Measurements from ENCODE around the gene GDAP2. TPM values are rescaled to one million over a fixed set of nuclear protein-coding genes. Genes with fewer than 3 reads are reported as not detected.

The GDAP2 gene
- total RNA-seq, 4 donors from 2014 or later: 19.6 to 34.4 (median 25.1) TPM

GRCh38 chr1:117843791-117844190, 85.6 kb downstream of the GDAP2 start:
- no peak for DNase-seq (ENCODE audit: low spot score in 2 of 2)
- WGBS: 82% methylated on average over 1 of the region's 1 CpG
- Histone ChIP-seq H3K27me3 (no peaks in the 10 kb centered on the region), H3K36me3 (no peaks in the 10 kb centered on the region), H3K4me3 (no peak overlapping the region), H3K27ac (no peak overlapping the region), H3K9me3 (no peaks in the 10 kb centered on the region), H3K4me1 (no peaks in the 10 kb centered on the region)
- TF ChIP-seq CTCF (IDR thresholded peaks at IDR 0.05): no peak
- no peak for TF ChIP-seq POLR2AphosphoS5 (IDR thresholded peaks at IDR 0.05)
- no peak for TF ChIP-seq POLR2A (IDR thresholded peaks at IDR 0.05)
- TF ChIP-seq EP300 (IDR thresholded peaks at IDR 0.05): no peak

GRCh38 chr1:117842408-117843170, 86.8 kb downstream of the GDAP2 start:
- H3K36me3 ChIP-seq: peaks cover 3% of the 10 kb centered on the region
- H3K9me3 ChIP-seq: no peaks in the 10 kb centered on the region
- TF ChIP-seq CTCF (IDR thresholded peaks at IDR 0.05) (no peak), POLR2AphosphoS5 (IDR thresholded peaks at IDR 0.05) (no peak), POLR2A (IDR thresholded peaks at IDR 0.05) (no peak), EP300 (IDR thresholded peaks at IDR 0.05) (no peak)
- no peak overlapping the region for H3K27ac ChIP-seq
- H3K4me3 ChIP-seq: no peak overlapping the region
- no peak for DNase-seq (ENCODE audit: low spot score in 2 of 2)
- H3K27me3 ChIP-seq: no peaks in the 10 kb centered on the region
- no peaks in the 10 kb centered on the region for H3K4me1 ChIP-seq
- WGBS: 93% methylated on average over 2 of the region's 3 CpGs

GRCh38 chr1:117841117-117841650, 88.2 kb downstream of the GDAP2 start:
- 94% methylated on average over 3 of the region's 3 CpGs for WGBS
- peaks cover 5% of the 10 kb centered on the region for H3K36me3 ChIP-seq
- TF ChIP-seq POLR2A (IDR thresholded peaks at IDR 0.05) (no peak), EP300 (IDR thresholded peaks at IDR 0.05) (no peak), CTCF (IDR thresholded peaks at IDR 0.05) (no peak), POLR2AphosphoS5 (IDR thresholded peaks at IDR 0.05) (no peak)

GRCh38 chr1:117838911-117839310, 90.5 kb downstream of the GDAP2 start:
- Histone ChIP-seq H3K4me3 (no peak overlapping the region), H3K27me3 (no peaks in the 10 kb centered on the region), H3K27ac (no peak overlapping the region), H3K9me3 (no peaks in the 10 kb centered on the region), H3K36me3 (peaks cover 5% of the 10 kb centered on the region), H3K4me1 (no peaks in the 10 kb centered on the region)
- no peak for TF ChIP-seq POLR2AphosphoS5 (IDR thresholded peaks at IDR 0.05)
- TF ChIP-seq CTCF (IDR thresholded peaks at IDR 0.05): no peak
- WGBS: 84% methylated on average over 3 of the region's 3 CpGs
- DNase-seq (ENCODE audit: low spot score in 2 of 2): no peak

More at GRCh38 chr1:117841117-117841650, 88.2 kb downstream of the GDAP2 start:
- Histone ChIP-seq H3K27ac (no peak overlapping the region), H3K9me3 (no peaks in the 10 kb centered on the region), H3K4me1 (no peaks in the 10 kb centered on the region), H3K27me3 (no peaks in the 10 kb centered on the region), H3K4me3 (no peak overlapping the region)
- no peak for DNase-seq (ENCODE audit: low spot score in 2 of 2)

GRCh38 chr1:117836069-117836468, 93.4 kb downstream of the GDAP2 start:
- Histone ChIP-seq H3K4me3 (no peak overlapping the region), H3K9me3 (no peaks in the 10 kb centered on the region), H3K27ac (no peak overlapping the region), H3K27me3 (no peaks in the 10 kb centered on the region), H3K4me1 (no peaks in the 10 kb centered on the region), H3K36me3 (peaks cover 5% of the 10 kb centered on the region)
- no peak for TF ChIP-seq POLR2AphosphoS5 (IDR thresholded peaks at IDR 0.05)
- TF ChIP-seq CTCF (IDR thresholded peaks at IDR 0.05): no peak
- TF ChIP-seq EP300 (IDR thresholded peaks at IDR 0.05): no peak
- no peak for TF ChIP-seq POLR2A (IDR thresholded peaks at IDR 0.05)
- 94% methylated on average over 1 of the region's 1 CpG for WGBS
- no peak for DNase-seq (ENCODE audit: low spot score in 2 of 2)

Data from suprapubic skin (tissue), 4 donors.